Kasumi-1 (cell line): ENCODE measurements around the gene AIPL1.
"Not testable (repeated sequence)": the region's sequence is repeated elsewhere in the genome, so short reads cannot be mapped to it uniquely, and the experiment has no call there.

Experiments used
- DNase-seq, 2 experiments: peaks; one replicate each; lab custom pipeline; 2025; lab: John Stamatoyannopoulos, UW

Gene AIPL1, protein sequence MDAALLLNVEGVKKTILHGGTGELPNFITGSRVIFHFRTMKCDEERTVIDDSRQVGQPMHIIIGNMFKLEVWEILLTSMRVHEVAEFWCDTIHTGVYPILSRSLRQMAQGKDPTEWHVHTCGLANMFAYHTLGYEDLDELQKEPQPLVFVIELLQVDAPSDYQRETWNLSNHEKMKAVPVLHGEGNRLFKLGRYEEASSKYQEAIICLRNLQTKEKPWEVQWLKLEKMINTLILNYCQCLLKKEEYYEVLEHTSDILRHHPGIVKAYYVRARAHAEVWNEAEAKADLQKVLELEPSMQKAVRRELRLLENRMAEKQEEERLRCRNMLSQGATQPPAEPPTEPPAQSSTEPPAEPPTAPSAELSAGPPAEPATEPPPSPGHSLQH

DNA sequence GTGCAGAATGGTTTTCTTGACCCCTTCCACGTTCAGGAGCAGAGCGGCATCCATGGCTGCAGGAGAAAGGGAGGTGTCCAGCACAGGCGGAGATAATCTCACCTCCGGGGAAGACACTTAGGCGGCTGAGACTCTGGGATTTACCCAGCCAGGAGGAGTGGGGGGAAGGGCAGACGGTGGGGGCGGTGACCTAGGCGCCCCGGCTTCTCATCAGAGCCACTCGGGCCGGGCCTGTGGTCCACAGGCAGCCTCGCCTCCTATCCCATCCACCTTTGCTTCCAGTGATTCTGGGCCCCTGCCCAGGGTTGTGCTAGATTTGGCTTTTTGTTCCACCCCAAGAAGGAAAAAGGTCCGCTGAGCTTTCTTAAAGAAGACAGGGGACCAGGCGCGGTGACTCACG is at the start of gene AIPL1:
AIPL1 (minus strand) TSS at position 71 of the 400 bp plus-strand sequence; CDS start at position 54, 17 bp downstream.
- no peak for DNase-seq

DNA sequence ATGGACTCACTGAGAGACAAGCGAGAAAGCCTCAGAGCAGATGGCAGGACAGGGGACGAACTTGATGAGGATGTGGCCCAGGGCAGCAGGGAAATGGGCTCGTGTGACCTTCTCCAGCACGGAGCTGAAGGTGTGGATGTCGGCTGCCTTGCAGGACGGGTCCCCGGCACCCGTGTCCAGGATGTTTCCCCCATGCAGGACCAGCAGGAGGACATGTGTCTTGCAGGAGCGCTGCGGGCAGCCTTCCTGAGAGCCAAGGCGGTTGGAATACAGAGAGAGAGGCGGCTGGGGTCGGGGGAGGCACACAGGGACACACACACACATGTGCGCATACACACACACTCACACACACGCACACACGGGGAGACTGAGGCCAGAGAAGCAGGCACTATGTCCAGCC is 48.6 kb upstream of the AIPL1 start:
- DNase-seq, result no peak

DNA sequence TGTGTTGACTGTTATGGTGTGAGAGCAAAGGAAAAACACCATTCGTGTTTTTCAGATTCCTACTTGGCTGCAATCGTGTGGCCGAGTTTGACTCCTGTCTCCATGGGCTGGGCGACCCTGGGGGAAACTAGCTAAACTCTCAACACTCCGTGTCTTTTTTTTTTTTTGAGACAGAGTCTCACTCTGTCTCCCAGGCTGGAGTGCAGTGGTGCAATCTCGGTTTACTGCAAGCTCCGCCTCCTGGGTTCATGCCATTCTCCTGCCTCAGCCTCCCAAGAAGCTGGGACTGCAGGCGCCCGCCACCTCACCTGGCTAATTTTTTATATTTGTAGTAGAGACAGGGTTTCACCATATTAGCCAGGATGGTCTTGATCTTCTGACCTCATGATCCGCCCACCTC is 47.9 kb upstream of the AIPL1 start:
- not testable (repeated sequence) for DNase-seq

DNA sequence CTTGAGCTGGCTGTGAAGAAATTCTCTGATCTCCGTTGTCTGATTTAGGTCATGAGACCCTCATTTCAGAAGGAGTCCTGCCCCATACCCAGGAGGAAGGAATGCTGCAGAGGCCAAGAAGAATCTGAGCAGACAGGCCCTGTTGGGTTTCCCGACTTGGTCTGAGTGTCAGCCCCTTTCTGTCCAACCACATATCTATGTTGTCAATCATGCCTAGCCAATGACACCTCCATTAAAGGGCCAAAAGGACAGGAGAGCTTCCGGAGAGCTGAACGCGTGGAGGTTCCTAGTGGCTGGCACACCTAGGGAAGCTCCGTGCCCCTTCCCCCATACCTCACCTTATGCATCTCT is 47.2 kb upstream of the AIPL1 start:
- no peak for DNase-seq

DNA sequence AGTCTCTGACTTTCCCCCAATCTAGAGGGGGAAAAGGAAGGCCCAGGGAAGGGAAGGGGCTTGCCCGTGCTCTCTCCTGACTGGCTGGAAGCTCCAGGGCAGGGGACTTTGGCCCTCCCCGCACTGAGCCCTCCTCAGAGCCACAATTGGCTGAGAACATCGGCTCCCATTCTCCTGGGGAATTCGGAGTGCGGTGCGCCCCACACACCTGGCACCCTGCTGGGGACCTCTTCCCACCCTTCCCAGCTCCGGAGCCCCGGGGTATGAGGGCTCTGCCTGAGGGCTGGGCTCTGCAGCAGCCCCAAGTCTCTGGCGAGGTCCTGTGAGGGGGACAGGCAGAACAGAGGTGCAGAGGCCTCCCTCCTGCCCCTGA is 45.4 kb upstream of the AIPL1 start:
- no peak for DNase-seq

DNA sequence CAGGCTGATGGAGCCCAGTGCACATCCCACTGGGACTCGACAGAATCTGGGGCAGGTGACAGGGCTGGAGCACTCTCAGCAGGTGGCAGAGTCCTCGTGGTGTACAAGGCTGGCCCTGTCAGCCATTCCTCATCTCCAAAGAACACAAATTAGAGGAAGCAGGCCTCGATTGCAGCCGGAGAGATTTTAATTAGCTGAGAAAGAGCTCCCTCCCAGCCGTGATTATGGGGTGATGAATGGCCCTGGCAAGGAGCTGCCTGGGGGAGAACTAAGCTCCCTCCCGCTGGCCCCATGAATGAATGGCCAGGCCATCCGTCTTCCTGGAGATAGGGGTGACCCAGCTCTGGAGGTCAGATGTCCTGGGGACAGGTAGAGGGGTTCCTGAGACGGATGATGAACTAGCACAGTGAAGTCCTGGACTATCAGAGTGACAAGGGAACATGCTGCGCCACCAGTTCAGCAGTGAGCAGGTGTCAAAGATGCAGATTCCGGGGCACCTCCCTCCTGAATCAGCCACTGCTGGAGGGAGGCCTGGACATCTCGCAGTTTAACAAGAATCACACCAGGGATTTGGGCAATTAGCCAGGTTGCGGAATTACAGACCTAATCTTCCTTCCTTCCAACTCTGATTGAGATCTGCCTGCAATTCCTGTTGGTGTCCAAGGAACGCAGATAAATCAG is 44.8 kb upstream of the AIPL1 start:
- DNase-seq, result no peak

DNA sequence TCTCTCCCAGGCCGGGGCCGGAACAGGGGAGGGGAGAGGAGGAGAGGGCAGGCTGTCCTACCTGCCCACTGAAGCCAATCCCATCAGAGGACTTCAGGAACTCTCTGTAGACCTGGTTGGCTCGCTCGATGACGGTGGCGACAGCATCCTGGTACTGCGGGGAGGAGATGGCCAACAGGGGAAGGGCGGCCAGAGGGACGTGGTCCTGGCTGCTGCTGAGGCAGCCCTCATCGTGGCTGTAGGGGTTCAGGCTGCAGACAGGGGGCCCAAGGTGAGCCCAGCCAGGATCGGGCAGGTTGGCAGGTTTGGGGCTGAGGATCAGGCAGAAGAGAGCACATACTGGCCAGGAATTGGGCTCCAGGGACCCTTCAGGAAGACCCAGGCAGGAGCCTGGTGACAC is 43.6 kb upstream of the AIPL1 start:
- no peak for DNase-seq

DNA sequence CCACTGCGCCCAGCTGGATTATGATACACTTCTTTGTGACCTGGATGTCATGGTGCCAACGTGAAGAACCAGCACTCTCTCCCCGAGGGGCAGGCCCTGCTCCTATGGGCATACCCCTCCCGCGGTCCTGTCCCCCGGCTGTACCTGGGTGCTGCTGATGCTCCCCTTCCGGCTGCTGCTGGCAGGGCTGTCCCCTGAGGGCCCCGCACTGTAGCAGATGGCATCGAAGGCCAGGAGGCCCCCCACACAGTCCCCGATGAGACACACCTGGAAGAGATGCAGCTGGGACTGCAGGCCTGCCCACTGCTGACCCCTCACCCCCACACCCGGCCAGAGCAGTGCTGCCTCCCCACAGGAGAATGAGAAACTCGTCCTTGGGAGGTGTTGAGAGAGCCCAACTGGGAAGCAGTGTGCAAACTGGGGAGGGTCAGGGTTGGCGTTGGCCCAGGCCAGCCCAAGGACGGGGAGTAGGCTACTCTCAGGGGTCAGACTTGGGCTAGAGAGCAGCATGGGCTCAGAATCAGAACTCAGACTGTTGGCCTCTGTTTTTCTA is 43.0 kb upstream of the AIPL1 start:
- DNase-seq, result no peak

DNA sequence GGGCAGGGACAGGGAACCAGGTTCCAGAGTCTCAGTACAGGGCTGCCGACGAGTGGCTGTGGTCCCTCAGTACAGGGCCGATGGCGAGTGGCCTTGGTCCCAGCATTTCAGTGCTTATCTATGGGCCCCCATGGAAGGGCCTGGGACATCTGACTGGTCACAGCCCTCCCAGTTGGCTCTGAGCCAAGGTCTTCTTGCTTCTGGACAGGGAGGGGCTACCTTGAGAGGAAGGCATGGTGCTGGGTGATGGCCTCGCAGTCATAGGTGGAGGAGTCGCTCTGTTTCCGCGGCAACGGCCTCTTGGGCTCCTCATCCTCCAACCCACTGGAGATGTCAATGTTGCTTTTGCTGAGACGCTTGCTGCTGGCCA is 41.9 kb upstream of the AIPL1 start:
- DNase-seq, result no peak

DNA sequence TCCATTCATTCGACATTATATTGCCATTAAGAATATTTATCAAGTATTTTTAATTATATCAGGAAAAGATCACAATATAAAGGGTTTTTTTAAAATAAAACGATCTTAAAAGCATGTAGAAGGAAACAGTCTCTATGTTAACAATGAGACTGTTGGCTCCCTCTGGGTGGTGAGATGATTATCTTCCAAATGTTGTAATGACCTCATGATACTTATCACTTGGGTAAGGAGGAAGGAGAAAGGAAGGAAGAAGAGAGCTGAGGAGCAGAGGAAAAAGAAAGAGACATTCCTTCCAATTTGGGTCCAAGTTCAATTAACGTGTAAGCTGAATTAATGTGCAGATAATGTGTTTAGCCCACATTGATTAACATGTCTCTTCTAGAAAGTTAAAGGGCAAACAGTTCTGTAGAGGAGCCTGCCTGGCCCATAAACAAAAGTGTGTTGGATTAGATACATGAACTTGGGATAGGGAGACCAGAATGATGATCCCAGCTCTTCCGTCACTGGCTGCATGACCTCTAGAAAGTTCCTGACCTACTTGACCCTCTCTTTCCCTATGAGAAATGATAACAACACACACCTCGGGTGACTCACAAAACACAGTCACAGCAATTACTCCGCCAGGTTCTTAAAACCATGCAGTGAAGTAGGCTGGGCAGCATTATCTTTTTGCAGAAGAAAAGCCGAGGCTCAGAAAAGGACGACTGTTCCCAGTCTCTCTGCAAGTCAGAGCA is 41.3 kb upstream of the AIPL1 start:
- no peak for DNase-seq

DNA sequence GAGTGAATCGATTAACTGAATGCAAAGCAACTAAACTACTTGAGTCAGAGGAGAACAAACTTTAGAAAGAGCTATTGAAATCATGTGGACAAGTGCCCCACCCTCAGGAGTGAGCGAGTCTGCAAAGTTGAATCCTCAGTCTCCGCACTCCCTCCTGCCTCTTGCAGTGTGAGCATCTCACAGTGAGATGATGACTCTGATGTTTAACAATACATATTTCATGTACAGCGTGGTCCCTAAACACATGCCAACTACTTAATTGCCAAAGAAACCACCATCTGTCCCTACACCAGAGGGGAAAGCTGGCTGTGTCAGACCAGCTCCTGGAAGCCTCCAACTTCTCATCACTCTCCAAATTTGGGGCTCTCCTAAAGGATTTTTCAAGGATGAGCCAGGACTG is 40.5 kb upstream of the AIPL1 start:
- no peak for DNase-seq

DNA sequence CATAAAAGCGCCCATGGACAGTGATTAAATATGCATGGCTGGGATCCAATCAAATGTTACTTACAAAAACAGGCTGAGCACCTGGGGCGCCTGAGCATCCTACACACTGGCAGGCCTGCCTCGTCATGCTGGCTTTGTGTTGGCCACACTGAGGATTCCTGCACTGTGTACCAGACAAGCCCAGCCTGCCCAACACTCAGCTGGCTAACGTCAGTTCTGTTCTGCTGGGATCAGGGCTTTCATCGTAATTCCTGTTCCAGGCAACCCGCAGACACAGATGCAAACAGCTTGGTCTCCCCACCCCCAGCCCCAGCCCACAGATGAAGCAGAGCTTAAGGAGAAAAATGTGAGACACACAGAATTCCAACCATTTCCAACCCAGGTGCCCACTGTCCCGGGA is 40.0 kb upstream of the AIPL1 start:
- no peak for DNase-seq

DNA sequence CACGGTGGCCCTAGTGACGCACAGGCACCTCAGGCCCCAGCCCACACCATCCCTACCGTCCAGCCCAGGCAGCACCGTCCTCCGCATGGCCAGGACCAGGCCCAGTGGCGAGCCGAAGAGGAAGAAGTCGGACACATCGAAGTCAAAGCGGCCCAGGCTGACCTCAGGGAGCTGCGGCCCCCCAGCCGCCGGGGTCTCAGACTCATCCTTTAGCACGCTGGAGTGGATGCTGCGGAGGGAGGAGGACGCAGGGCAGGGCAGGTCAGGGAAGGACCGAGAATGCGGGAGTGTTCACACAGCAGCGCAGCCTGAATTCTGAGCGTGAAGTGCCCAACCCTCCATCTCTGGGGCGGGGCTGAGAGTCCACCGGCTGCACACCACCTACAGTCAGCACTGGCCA is 39.5 kb upstream of the AIPL1 start:
- no peak for DNase-seq

DNA sequence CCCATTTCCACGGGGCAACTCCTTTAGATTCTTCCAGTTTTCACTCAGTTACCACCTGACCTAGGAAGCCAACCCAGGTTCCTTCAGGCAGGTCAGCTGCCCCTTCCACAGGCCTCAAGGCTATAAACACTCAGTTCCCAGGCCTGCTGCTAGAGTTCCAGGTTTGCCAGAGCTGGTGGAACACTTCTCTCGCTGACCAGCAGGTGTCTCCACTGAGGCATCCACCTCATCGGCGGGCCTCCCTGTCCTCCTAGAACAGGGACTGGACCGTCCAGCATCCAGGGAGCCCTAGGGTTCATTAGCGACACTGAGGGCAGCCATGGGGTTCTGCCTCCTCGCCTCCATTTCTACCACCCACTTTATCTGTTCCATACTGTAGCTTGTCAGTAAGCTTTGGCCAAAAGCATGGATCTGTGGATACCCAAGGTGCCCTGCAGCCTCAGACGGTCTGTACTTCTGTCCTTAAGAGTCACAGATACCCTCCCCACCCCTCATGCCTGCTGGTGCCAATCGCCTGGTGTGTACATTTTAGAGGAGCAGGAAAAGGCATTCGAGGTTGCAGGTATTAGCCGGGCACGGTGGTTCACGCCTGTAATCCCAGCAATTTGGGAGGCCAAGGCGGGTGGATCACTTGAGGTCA is 38.3 kb upstream of the AIPL1 start:
- peak; percentile 15 to 20 for DNase-seq

DNA sequence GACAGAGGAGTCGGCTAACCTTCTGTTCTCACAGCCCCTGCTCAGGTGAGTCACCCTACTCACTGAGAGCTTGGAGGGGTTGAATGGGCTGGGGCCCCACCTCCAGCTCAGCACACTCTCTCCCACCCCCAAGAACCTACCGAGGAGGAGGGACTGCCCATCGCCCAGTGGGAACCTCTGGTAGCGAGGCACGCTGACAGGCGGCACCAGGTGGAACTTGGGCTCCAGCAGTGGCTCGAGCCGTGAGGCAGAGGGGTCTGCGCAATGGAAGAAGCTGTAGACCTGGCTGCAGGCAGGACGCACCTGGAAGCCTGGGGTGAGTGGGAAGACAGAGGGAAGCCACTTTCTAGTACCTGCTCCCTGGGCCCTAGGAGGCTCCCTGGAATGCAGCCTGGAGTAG is 37.6 kb upstream of the AIPL1 start:
- DNase-seq, result no peak

DNA sequence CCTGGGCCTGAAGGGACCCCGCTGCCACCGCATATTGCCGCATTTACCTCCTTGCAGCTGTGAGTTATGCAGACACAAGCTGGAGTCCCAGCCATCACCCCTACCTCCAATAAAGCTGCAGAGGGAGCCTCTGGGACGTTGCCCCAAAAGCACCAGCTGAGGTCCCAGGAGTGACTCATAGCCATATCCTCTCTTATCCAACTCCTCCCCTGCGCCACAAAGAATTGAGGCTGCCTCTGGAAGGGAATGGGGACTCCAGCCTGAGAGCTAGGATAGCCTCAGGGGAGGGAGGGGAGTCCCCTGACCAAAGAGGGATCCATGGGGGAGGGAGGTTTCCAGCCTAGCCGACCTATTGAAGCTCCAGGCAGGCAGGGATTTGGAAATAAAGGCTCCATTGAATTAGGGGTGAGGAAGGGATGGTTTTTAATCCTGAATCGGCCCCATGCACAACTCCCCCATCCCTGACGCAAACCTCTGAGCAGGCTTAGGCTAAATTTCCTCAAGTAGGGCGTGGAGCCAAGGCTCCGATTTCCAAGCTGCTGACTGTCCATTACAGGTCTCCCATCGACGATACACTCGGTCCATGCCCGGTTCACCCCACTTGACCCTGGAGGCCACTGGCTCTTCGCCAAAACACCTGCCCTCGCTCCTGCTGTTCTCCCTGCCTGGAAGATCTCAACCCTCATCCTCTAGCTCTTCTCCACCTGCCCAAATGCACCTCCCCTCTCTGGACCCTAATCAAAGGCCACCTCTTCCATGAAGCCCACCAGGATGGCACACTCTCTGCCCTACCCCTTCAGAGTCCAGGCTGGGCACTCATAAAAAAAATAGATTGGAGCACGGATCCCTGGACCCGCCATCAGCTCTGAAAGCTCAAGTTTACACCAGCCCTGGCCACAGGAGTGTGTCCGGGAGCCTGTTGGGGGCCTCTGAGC is 36.9 kb upstream of the AIPL1 start:
- DNase-seq, result peak; percentile 6 to 15

DNA sequence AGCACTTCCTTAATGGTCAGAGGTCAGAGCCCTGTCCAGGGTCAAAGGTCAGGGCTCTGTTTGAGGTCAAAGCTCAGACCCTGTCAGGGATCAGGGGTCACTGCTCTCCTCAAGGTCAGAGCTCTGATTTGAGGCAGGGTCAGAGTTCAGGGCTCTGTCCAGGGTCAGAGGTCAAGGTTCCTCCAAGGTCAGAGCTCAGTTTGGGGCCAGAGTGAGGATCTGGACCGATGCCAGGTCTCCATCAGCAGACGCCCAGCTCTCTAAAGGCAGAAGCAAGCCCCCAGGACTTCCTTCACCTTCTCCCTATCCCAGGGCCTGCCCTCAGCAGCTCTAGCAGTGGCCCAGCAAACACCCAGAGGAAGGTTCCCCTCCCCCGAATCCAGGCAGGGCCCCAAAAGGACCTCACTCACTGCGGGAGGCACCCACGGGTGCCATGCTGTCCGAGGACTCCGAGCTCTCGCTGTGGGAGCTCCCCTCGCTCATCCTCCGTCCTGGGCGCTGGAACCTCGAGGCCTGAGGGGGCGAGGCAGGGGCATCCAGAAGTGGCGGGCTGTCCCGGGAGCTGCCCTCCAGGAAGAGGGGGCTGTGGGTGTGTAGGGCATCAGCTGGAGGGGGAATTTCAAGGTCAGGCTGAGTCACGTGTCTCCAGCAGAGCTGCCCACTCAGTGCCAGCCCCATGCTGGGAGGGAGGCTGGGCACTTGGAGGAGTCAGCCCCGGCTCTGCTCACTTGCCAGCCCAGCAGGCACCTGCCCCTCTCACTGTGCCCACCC is 36.0 kb upstream of the AIPL1 start:
- no peak for DNase-seq

DNA sequence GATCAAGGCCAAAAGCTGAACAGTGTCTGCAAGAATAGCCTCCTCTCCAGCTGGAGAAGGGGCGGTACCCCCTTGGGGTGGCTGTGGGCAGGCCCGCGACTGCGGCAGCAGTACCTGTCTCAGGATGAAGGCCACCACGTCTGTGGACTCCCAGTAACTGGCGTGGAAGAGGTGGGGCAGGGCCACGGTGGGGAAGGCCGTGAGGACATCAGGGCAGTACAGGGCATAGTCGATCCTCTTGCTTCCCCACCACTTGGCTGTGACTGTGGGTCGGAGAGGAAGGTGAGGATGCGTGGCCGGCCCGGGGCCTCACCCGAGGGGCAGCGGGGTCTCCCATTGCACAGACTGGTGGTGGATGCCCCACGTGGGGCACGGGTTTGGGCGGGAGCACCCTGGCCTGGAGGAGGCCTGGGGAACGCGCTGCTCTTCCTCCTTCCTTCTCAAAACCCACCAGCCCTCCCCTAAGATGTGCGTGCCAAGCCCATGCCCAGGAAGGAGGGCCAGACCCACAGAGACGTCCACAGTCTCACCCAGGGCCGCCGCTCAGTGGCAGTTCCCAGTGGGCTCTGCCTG is 35.3 kb upstream of the AIPL1 start:
- DNase-seq, result no peak

DNA sequence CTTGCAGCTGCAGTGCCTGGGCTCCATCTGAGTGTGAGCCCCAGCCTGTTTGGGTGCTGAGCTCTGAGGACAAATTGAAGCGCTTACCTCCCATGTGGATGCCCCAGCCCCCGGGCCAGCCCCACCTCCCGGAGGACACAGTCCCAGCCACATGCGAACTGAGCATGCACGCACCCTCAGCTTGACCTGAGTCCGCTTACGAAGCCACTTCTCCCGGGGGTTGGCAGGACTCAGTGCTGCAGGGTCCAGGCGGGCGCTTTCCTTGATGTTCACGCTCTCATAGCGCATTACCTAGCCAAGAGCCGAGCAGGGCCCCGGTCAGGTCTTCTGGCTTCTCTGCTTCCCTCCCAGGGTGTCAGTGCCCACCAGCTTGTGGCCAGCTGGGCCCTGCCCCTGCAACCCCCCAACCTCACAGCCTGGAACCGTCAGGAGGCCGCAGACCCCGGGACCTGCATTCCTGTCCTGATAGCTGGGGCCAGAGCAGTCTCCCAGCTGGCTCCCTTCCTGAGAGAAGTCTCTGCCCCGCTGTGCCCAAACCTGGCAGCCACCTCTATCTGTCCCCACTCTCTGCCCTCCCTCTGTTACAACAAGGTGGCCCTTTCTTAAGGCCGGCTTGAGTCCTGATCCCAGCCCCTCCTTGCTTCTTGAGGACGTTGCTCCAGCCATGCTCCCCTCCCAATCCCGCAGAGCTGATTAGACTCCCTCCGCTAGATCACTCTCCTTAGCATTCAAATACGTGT is 33.3 kb upstream of the AIPL1 start:
- no peak for DNase-seq
